Measurements from ENCODE around the gene FLACC1.
"Not testable (repeated sequence)": the region's sequence is repeated elsewhere in the genome, so short reads cannot be mapped to it uniquely, and the experiment has no call there.

FLACC1 gene, protein sequence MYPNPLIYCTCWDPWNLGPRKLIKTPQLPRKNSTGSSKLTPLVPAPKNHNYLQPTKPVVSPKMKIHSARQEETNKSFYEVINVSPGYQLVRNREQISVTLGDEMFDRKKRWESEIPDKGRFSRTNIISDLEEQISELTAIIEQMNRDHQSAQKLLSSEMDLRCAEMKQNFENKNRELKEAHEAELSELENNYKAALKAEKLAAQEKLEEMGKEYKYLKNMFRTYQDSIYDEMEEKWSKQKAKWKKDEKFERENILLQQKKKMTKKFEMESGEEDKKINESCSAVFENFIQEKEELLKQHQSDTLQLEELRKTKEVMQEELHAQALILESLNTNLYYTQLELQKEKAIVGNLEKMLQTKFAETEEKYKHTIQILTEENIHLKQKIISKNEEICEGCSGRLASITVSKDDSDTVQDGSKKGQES

DNA sequence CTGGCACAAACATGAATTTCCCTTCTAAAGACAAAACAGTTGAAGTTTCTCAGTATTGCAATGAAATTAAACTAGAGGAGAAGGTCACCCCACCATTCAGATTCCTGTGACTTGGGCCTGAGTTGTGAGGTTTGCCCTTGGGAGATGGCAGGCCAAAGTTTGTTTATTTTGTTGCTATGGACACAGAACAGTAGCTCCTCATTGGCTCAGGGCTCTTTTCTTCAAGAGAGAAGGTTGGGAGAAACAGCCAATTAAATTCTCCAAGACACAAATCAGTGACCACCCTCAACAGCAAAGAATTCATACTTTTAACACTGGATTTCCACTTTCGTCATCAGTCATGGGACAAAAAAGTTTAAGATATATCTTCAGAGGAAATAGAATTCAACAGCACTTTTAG, at the start of gene FLACC1:
Gene FLACC1 (minus strand): TSS at position 125 of the 400 bp plus-strand sequence. CDS start 5,941 bp downstream, outside the sequence.
- no peak for DNase-seq

DNA sequence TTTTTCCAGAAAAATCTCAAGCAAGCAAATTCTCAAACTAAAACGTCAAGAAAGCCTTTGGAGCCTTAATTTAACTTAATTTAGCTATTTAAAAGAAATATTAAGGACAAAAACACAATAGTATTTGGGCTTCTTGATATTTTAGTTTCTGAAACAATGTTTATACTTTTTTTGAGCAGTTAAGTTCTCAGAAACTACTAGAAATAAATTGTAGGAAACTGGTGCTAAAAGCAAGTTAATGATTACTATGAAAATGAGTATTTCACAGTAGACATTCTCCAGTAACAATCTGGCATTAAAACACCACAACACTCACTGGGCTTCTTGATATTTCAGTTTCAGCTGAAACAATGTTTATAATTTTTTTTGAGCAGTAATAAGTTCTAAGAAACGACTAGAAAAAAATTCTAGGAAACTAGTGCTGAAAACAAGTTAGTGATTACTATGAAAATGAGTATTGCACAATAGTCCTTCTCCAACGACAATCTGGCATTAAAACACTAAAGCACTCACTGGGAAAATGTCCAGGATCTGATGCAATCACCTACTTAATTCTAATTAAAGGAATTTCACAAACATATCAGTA, 49.0 kb upstream of the FLACC1 start:
- DNase-seq: no peak

DNA sequence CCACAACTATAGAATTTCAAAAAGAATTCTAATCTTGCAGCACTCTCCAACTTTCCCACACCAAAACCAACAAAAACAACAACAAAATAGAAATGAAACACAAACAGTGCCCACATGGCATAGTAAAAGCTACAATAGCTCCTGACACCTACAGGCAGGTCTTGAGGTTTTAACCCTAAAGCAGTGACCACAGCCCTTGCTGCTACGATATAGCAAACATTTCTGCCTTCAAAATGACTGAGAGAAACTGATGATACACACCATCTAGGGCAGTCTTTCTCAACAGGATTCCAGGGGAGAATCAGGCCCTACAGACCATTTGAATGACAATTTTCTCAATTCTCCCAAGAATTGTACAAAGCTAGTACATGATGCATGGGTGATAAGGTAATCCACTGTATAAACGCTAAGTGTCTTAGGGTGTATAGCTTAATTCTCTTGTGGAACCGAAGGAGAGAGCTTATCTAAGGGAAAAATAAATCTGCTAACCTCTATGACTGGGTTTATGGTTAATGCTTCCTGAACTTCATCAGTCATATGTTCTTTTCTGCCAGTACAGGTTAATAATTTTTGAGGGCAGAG, 47.6 kb upstream of the FLACC1 start:
- DNase-seq: no peak

DNA sequence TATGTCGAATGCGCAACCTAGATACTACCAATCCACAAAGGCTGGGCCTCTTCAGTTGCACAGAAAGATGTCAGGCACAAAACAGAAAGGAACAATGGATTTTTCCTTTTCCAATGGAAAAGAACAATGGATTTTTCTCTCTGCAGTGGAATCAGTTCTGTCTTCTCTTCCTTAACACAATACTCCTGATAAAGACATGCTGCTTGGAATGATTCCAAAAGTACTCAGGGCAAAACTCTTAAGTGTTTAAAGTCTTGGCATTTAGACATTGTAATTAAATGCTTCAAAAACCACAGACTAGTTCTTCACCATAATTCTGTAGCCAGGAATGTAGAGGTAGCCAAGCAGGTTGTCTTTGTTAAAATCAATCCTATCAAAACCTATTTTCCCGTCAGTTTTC, 46.7 kb upstream of the FLACC1 start:
- no peak for DNase-seq

DNA sequence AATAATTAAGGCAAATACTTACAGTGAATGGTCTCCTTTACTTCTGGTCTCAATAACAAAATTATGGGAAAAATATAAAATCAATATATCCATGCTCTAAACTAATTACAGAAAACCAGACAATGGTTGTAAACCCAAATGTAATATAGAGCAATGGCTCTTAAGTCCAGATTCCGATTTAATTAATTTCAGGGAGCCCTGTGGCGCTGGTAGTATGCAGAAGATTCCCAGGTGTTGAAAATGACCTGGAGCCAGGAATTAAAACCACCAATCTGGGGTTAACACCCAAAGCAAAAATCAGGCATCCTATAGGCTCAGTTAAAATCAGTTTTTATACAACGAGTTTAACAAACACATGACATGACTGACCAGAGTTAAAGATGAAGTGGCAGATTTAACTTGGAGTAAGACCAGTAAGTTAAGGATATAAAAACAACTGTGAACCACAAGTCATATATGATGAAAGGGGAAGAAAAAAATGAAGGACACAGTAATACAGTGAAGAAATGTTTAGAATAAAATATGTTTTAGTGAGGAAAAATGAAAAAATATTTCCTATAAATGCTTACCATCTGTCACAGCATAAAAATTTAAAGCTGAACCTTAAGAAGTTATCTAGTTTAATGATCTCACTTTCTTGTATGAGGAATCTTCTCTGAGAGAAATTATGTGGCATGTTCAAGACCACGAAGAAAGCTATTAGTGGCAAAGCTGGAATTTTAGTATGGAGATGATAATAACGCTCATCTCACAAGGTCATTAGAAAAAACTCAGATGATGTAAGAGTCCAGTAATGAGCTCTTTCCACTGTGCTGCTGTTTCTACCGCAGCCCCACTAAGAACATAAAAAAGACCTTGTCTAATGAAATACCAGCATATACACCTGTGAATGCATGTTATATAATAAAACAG, 45.8 kb upstream of the FLACC1 start:
- DNase-seq: no peak

DNA sequence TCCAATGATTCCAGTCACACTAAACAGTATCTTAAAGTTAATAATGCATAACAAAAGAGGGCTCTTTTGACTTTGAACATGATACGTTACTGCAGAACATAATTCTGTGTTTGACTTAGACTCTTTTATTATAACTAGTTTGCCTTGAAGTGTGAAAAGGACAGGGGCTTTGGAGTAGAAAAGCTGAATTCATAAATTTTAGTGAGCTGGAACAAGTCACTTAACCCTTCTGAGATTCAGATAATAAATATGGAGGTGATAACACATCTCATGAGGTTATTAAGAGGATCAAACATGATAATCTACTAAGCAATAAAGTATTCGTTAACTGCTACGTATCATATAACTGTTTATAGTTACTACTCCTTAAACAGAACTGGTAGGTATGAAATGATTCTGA, 44.7 kb upstream of the FLACC1 start:
- DNase-seq: no peak

DNA sequence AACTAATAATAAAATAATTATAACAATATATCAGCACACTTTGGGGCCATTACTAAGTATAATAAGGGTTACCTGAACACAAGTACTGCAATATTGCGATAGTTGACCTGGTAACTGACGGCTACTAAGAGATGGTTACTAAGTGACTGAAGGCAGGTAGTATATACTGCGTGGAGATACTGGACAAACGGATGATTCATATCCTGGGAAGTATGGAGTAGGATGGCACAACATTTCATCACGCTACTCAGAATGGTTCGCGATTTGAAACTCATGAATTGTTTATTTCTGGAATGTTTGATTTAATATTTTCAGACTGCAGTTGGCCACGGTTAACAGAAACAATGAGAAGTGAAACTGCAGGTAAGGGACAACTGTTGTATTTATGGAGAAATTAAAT, 39.5 kb upstream of the FLACC1 start:
- no peak for DNase-seq

DNA sequence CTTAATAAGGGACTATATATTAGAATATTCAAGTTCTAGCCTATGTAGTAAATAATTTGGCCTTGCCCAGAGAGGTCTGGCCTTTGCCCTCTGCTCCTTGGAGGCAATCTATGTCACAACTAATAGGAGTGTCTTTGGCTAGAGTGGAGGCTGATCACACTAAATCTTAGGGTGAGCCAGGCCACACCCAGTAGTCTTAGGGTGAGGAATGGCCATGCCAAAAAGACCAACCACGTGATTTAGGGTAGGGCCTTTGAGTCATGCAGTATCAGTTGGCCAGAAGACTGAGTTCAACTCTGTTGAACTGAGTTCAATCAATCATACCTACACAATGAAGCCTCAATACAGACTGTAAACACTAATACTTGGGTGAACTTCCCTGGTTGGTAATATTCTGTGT, 26.0 kb upstream of the FLACC1 start:
- DNase-seq: no peak

DNA sequence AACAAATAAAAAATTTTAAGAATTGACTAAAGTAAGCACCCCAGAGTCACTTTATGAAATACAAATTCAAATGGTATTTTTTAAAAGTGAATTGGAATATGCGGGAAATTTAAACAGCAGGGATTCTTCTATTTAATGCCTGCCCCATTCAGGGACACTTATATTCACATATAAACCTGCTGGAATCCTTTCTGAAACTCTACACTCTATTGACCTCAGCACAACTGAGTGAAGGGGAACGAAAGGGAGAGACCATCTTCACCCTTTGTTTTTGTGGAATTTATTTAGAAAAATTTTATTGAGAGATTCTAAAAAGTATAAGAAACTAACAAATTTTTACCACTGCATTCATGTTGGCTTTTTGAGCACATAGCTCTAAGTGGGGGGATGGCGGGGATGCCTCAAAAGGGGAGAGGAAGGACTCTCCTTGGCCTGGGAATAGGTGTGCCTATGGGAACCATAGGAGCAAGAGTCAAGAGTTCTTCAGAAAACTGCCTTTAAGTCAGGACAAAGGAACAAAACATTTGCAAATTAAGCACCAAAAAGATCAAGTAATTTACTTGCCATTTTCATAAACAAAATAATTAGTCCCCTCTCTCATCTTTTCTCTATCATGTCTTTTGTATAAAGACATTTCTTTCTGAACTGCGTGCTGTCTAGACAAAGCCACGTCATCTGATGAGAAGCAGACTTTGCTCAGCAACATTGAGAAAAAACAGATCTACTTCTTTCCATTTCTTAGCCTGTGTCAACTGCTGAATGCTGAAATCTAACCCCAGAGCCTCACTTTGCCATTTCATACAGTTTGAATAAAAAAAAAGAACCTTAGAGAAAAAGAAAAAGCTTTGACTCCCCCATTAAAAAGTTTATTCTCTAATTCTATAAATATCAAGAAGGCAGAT, 21.6 kb upstream of the FLACC1 start:
- DNase-seq: no peak

DNA sequence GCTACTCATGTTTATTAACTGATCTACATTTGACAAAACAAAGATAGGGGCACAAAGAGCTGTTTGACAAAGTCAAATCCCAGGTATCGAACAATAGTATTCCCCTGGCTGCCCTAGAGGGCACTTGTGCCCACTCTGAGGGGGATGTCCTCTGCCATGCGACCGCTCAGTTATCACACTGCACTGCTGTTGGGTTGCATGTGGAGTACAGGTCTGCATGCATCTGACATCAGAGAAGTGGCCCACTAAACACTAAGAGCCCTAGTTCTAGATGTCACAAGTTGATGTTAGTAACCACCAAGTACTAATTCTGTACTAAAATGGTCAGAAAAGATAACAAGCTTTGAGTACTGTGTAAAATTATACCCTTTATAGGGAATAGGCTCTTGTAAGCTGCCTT, 20.1 kb upstream of the FLACC1 start:
- no peak for DNase-seq

DNA sequence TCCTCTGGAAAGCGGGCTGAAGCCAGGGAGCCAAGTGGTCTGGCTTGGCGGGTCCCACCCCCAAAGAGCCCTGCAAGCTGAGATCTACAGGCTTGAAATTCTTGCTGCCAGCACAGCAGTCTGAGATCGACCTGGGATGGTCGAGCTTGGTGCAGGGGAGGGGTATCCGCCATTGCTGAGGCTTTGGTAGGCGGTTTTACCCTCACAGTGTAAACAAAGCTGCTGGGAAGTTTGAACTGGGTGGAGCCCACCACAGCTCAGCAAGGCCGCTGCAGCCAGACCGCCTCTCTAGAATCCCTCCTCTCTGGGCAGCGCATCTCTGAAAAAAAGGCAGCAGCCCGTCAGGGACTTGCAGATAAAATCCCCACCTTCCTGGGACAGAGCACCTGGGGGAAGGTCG, 12.6 kb upstream of the FLACC1 start:
- DNase-seq: no peak

DNA sequence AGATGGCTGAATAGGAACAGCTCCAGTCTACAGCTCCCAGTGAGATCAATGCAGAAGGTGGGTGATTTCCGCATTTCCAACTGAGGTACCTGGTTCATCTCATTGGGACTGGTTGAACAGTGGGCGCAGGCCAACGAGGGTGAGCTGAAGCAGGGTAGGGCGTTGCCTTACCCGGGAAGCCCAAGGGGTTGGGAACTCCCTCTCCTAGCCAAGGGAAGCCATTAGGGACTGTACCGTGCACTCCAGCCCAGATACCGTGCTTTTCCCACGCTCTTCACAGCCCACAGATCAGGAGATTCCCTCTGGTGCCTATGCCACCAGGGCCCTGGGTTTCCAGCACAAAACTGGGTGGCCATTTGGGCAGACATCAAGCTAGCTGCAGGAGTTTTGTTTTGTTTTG, 12.2 kb upstream of the FLACC1 start:
- not testable (repeated sequence) for DNase-seq

DNA sequence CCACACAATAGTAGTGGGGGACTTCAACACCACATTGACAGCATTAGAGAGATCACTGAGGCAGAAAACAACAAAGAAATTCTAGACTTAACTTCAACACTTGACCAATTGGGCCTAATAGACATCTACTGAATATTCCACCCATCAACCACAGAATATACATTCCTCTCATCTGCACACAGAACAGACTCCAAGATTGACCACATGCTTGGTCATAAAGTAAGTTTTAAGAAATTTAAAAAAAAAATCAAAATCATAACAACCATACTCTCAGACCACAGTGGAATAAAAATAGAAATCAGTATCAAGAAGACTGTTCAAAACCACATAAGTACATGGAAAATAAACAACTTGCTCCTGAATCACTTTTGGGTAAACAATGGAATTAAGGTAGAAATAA, 9.0 kb upstream of the FLACC1 start:
- DNase-seq: no peak

DNA sequence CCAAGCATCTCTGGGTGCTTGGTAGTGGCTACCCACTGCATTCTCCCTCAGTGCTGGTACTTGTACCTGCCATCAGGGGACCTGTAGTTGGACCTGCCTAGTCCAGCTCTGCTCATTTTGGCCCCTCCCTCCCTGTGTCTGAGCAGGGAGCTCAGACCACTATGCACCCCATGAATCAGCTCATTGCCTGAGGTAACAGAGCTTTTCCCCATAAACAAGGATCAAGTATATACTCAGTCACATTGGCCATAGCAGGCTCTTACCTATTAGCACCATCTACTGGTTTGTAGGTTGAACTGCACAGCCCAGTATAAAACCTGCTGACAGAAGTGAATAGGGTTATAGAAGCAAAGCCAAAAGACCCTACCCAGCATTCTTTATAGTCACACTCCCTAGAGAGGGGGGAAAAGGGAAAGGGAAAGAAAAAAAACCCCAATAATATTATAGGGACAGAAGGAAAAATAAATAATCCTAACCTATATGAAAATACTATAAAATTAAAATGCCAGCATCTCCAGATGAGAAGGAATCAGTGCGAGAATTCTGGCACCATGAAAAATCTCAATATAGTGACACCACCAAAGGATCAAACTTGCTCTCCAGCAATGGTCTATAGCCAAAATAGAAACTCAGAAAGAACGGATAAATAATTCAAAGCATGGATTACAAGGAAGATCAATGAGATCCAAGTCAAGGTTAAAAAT, 6.9 kb upstream of the FLACC1 start:
- DNase-seq: peak; percentile 11

DNA sequence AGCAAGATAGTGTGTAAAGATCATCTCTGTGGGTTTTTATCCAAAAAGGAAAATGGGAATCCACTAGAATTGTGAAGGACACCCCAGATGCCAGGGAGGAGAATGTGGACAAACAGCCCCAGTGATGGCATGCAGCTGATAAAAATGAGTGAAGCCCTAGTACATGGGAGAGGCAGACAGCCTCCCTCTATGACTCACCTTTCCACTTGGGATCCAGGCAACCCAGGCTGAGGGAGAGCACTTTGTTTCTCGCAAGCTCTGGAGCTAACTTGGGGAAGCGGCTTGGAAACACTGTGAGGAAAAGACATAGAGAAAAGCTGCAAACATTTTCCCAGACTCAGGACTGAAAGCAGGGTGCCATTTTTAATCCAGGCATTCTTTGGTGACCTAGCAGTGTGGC, 5.3 kb upstream of the FLACC1 start:
- DNase-seq: no peak

DNA sequence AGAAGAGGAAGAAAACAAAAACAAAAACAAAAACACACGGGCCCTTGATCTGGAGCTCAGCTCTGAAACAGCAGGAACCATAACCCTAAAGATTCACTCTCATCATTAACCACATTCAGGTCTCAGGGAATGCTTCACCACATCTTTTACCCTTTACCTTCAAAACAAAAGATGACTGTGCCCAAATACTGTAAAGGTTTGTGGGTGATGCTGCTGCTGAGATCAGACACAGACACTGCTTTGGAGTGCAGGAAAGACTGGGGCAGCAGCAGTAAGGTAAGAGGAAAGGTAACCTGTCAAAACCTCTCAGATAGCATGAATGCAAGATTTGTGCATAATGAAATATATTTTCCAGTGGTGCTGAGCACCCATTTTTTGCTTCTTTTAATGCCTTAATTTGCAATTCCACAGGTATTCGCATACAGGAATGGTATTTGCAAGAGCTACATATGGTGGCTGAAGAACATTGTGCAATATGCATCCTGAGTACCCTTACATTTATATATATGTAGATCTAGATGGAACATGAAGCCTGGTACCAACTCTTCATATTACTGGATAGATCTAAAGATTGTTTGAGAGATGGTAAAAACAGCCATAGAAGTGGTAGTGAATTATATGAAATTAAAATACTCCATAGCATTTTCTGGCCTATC, 4.1 kb upstream of the FLACC1 start:
- no peak for DNase-seq

DNA sequence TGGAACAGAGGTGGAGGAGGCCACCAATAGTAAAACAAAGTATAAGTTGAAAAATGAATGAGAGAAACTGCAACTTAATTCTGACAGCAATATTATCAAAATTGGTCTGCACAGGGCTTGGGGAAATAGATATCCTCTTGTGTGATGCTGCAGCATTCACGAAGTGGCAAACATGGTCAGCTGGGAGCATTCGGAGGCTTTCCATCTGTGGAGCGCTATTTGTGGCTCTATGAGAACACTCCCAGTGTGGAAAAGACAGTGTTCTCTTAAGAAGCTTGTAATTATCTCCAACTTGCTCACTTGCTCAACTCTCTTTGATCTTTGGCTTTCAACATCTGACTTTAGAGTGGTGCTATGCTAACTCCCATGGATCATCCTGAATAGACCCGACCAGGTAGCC, 3.1 kb upstream of the FLACC1 start:
- no peak for DNase-seq

DNA sequence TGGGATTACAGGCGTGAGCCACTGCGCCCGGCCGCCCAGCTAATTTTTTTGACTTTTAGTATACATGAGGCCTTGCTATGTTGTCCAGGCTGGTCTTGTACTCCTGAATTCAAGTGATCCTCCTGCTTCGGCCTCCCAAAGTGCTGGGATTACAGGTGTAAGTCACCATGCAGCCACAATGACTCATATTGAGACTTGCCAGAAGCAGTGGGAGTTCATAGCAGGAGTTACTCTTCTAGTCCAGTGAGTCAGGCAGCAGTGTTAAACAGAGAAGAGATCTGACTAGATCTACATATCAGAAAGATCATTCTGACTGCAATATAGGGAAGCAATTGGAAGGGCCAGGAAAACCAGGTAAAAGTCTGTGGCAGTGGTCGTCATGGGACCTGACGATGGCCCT, 1.5 kb upstream of the FLACC1 start:
- DNase-seq: no peak

DNA sequence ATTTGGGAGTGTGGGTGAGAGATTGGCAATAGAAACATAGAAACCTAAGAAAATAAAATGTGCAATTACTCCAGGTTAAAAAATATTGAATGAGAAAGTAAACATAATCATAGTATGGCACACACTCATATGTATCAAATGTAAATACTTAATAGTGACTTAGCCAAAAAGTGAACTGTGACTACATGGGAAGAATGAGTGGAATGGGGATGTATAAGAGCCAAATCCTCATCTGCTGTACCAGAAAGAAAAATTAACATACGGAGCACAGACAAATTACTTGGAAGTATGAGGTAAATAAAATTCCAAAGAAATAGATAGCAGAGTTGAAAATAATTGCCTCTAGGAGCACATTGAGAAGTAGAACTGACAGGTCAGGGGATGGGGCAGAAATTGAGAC, 4.0 kb downstream of the FLACC1 start:
- DNase-seq: no peak

DNA sequence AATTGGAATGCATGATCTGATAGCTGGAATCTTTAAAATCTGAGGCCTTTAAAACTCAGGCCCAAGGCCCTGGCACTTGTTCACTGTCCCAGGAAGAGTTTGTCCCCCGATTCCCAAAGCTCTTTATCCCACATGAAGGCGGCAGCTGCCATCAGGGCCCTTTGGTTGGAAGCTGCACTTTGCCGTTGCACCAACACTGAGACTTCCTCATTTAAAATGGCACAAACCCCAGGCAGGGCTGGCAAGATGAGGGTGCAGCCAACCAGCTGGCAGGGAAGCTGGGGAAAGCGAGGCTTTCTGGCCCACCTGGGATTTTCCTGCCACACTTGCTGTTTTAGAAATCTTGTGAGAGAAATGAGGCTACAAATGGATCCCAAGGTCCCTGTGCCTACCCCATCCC, 6.3 kb downstream of the FLACC1 start:
- no peak for DNase-seq

DNA sequence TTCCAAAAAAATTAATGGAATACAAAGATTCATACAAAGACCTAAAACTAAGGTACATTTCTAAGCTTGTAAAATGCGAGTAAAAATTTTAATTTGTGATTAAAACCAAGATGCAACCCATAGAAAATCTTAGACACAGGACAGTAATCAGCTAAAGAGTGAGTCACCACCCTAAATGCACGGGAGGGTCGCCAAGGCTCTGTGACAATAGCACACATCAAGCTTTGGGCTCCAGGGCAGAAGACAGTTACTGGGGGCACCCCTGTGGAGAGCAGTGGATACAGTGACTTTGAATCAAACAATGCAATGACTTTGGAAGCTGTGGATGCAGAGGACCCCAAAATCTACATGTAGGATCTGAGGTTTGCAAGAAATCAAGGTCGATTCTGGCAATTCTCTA, 7.5 kb downstream of the FLACC1 start:
- DNase-seq: no peak
